ENCODE results near the gene PRDM7.

DNA sequence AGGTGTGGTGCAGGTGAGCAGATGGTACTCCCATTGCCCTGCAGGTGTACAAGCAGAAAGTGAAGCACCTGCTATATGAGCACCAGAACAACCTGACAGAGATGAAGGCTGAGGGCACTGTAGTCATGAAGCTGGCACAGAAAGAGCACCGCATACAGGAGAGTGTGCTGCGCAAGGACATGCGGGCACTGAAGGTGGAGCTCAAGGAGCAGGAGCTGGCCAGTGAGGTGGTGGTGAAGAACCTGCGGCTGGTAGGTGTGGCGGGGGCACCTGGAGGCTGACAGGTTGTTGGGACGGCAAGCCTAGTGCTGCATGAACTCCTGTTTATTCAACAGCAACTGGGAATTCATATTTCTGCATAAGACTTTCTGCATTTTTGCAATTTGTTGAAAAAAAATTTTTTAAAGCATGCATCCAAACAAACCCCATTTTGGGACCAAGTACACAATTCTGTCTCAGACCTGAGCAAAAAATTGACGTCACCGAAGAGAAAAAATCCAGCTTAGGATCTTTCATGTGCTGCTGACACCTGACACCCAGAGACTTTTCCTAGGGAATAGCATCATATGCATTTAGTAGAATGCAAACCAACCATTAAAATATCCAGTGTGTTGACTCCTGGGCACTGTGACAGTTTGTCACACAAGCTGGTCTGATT, 44.3 kb downstream of the PRDM7 start:
- no peak for TF ChIP-seq FOXP1 (CRISPR knock-in tag; IDR thresholded peaks at IDR 0.05; ENCODE audit: borderline replicate concordance)
- TF ChIP-seq, protein P1, sequence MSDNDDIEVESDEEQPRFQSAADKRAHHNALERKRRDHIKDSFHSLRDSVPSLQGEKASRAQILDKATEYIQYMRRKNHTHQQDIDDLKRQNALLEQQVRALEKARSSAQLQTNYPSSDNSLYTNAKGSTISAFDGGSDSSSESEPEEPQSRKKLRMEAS (CRISPR knock-in tag; IDR thresholded peaks at IDR 0.05): no peak
- TF ChIP-seq, protein P2, sequence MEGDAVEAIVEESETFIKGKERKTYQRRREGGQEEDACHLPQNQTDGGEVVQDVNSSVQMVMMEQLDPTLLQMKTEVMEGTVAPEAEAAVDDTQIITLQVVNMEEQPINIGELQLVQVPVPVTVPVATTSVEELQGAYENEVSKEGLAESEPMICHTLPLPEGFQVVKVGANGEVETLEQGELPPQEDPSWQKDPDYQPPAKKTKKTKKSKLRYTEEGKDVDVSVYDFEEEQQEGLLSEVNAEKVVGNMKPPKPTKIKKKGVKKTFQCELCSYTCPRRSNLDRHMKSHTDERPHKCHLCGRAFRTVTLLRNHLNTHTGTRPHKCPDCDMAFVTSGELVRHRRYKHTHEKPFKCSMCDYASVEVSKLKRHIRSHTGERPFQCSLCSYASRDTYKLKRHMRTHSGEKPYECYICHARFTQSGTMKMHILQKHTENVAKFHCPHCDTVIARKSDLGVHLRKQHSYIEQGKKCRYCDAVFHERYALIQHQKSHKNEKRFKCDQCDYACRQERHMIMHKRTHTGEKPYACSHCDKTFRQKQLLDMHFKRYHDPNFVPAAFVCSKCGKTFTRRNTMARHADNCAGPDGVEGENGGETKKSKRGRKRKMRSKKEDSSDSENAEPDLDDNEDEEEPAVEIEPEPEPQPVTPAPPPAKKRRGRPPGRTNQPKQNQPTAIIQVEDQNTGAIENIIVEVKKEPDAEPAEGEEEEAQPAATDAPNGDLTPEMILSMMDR (IDR thresholded peaks at IDR 0.05): no peak
- TF ChIP-seq, protein P3, sequence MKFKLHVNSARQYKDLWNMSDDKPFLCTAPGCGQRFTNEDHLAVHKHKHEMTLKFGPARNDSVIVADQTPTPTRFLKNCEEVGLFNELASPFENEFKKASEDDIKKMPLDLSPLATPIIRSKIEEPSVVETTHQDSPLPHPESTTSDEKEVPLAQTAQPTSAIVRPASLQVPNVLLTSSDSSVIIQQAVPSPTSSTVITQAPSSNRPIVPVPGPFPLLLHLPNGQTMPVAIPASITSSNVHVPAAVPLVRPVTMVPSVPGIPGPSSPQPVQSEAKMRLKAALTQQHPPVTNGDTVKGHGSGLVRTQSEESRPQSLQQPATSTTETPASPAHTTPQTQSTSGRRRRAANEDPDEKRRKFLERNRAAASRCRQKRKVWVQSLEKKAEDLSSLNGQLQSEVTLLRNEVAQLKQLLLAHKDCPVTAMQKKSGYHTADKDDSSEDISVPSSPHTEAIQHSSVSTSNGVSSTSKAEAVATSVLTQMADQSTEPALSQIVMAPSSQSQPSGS (CRISPR knock-in tag; IDR thresholded peaks at IDR 0.05; ENCODE audit: borderline replicate concordance, low read depth): no peak
- no peak for TF ChIP-seq NR3C1 (CRISPR knock-in tag; conservative IDR thresholded peaks at IDR 0.05; ENCODE audit: low read depth)
- TF ChIP-seq, protein P4, sequence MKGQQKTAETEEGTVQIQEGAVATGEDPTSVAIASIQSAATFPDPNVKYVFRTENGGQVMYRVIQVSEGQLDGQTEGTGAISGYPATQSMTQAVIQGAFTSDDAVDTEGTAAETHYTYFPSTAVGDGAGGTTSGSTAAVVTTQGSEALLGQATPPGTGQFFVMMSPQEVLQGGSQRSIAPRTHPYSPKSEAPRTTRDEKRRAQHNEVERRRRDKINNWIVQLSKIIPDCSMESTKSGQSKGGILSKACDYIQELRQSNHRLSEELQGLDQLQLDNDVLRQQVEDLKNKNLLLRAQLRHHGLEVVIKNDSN (CRISPR knock-in tag; IDR thresholded peaks at IDR 0.05): no peak
- TF ChIP-seq IRF2 (CRISPR knock-in tag; IDR thresholded peaks at IDR 0.05; ENCODE audit: borderline replicate concordance, low read depth): no peak

Measured in WTC11 (cell line).